Astrocyte of the cerebellum (primary cell): ENCODE results near the gene KREMEN1.

ENCODE experiments used
- DNase-seq: peaks from one replicate; pipeline ENCODE4 v3.0.0-alpha.2; 2011; ENCODE audit warnings: low read depth
- H3K4me3 ChIP-seq: 2 replicates; pipeline ENCODE4 v1.5.1; 2011; ENCODE audit warnings: mild to moderate bottlenecking, low read depth, low read length, moderate library complexity
- in situ Hi-C: cut with HindIII; loops from 2 replicates; pipeline ENCODE4 v1.10.0; 2017; ENCODE audit warnings: low sequenced_read_pairs
- TF ChIP-seq, protein P1 (sequence below): IDR thresholded peaks from 2 replicates; pipeline ENCODE4 v1.5.1; 2012; ENCODE audit warnings: low read length, low read depth, moderate library complexity, mild to moderate bottlenecking; ENCODE audit errors: missing control alignments

Gene KREMEN1

DNA sequence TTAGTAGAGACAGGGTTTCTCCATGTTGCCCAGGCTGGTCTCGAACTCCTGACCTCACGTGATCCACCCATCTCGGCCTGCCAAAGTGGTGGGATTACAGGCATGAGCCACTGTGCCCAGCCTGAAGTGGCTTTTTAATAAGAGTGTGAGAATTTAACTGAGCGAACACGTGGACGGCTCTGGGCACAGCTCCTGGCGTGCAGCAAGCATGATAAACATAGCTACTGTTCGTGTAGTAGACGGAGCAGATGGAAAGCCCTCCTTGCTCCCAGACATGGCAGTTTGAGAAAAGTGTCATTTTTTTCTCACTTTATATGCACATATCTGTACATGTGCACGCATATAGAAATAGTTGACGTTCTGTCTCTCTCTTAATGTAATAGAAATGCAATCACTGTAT, 139.9 kb downstream of the KREMEN1 start:
- no peak overlapping the region for H3K4me3 ChIP-seq
- TF ChIP-seq, protein P1, sequence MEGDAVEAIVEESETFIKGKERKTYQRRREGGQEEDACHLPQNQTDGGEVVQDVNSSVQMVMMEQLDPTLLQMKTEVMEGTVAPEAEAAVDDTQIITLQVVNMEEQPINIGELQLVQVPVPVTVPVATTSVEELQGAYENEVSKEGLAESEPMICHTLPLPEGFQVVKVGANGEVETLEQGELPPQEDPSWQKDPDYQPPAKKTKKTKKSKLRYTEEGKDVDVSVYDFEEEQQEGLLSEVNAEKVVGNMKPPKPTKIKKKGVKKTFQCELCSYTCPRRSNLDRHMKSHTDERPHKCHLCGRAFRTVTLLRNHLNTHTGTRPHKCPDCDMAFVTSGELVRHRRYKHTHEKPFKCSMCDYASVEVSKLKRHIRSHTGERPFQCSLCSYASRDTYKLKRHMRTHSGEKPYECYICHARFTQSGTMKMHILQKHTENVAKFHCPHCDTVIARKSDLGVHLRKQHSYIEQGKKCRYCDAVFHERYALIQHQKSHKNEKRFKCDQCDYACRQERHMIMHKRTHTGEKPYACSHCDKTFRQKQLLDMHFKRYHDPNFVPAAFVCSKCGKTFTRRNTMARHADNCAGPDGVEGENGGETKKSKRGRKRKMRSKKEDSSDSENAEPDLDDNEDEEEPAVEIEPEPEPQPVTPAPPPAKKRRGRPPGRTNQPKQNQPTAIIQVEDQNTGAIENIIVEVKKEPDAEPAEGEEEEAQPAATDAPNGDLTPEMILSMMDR: no peak
- DNase-seq: no peak
- in situ Hi-C loops: no loop called here

DNA sequence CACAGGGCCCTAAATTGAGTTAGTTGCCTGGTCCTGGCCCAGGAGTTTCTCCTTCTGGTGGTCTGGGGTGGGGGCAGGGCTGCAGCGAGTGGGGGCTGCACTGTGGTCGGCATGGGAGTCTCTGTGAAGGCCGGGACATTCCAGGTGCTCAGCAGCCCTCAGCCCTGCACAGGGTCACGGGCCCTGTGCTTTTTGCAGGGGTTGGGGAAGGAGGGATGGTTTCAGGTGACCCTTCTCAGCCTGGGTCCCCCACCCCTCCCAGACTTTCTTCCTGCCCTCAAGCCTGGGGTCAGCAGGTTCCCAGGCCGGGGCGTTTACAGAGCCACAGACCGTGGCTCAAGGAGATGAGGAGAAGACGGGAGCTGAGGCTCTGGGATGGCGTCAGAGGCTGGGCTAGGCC, 140.7 kb downstream of the KREMEN1 start:
- H3K4me3 ChIP-seq: no peak overlapping the region
- TF ChIP-seq, protein P1: no peak
- no peak for DNase-seq
- in situ Hi-C loops: no loop called here

DNA sequence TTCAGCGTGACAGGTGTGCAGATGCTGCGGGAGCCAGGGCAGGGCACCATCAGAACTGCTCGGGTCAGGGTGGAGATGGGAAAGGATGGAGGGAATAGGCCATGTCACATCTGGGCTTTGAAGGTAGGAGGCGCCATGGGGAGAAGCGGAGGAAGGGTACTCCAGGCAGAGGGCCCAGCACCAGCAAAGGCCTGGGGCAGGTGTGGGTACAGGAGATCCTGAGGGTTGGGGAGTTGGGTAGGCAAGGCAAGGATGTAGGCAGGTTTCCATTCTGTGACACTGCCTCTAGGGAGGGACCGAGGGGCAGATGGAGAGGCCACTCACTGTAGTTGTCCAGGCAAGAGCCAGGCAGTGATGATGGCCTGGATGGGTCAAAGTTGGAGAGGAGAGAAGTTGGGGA, 141.4 kb downstream of the KREMEN1 start:
- no peak for DNase-seq
- in situ Hi-C loops: no loop called here
- TF ChIP-seq, protein P1: no peak
- H3K4me3 ChIP-seq: no peak overlapping the region

DNA sequence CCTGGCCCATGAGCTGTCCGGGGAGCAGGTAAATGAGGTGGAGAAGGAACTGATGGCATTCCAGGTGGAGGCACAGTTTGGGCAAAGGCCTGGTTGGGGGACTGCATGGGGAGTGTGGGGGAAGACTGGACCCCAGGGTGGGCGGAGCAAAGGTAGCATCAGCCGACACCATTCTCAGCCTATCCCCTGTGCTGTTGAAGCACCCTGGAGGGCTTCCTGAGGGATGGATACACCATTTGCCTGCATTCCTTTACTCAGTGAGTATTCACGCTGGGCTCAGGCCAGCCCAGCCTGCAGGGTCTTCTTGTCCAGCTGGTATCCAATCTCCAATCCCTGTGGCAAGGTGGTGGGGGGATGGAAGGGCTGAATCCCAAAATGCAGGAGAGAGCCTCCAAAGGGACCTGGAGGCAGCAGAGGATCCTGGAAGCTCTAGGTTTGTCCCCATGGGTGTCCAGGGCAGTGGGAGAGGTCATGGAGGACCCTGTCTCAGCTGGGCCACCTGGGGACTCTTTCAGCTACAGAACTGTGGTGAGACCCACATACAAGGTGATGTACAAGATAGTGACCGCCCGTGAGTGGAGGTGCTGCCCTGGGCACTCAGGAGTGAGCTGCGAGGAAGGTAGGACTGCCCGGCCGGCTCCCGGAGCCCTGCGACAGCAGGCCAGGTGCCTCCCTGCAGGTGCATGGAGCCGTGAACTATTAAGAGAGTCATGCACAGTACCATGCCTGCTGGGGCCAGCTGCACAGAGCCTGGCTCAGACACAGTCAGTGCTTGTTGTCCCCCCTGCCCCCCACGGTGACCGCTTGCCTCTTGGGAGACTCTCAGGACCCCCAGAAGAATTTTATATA, 142.4 kb downstream of the KREMEN1 start:
- TF ChIP-seq, protein P1: no peak
- in situ Hi-C loops: no loop called here
- DNase-seq: no peak
- H3K4me3 ChIP-seq: no peak overlapping the region

DNA sequence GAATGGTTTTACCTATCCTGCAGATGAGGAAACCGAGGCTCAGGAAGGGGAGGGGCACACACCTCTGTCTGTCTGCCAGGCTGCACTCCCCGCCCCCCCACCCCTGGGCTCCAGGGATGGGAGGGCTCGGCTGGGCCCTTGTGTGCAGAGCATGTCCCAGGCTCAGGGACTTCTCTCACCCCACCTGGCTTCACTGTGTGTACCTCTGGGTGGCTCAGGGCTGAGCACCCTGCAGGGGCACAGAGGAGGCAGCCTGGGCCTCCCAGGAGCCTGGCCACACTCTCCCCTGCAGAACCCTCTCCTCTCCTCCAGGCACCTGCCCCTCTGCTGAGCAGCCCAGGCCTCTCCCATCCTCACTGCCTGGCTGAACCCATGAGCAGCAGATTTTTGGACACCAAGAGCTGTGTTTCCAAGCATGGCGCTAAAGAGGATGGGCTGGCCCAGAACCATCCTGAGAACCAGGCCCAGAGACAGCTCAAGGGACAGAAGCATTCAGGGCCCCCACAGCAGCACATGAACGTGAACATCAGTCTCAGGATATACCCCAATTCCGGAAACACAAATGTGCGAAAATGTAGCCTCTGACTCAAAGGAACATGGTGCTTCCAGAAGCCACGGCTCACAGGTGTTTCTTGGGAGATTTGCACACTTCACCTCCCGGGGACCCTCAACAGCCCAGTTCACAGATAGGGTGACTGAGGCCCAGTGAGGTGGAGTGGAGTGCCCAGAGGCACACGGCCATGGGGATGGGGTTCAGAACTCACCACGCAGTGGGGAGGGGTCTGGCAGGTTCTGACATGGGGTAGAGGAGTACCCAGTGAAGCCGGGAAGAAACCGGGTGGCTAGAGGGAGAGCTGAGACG, 143.4 kb downstream of the KREMEN1 start:
- H3K4me3 ChIP-seq: no peak overlapping the region
- TF ChIP-seq, protein P1: no peak
- DNase-seq: no peak
- in situ Hi-C loops: no loop called here

DNA sequence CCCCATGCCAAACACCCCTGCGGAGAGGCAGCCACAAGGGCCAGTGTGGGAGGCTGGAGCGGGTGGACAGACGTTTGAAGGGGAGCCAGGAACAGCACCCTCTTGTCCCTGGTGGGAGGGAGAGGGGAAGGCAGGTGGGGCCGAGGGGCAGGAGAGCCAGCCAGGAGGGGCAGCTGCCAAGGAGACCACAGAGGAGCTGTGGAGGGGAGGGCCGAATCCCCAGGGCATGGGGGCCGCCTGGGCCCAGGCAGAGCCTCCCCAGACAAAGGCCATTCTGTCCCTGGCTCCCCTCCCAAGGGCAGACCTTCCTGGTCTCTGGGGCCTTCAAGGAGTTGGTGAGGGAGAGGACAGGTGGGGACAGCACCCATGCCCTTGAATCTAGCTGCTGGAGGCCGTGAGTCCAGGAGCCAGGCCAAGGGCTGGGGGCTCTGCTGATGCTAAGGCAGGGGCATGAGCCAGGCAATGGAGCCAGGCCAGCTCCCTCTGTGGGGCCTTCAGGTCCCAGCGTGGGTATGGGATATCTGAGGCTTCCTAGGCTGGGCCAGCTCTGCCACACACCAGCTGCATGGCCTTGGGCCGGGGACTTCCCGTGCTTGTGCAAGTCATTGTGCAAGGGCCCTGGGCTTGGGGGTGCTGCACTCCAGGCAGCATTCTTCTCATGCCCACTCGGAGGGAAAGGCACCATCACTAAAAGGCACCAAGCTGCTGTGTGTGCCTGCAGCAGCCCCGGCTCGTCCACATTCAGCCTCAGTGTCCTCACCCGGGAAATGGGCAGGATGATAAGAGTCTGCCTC, 144.2 kb downstream of the KREMEN1 start:
- TF ChIP-seq, protein P1: no peak
- in situ Hi-C loops: no loop called here
- no peak overlapping the region for H3K4me3 ChIP-seq
- no peak for DNase-seq
